Activated CD4-positive, alpha-beta T cell treated with anti-CD3 and anti-CD28 coated beads for 36 hours (primary cell): Measurements from ENCODE around the gene AOC3. TPM values are rescaled to one million over a fixed set of nuclear protein-coding genes. Genes with fewer than 3 reads are reported as not detected.
"Not testable (repeated sequence)": the region's sequence is repeated elsewhere in the genome, so short reads cannot be mapped to it uniquely, and the experiment has no call there.

Experiments
- ATAC-seq: fragments of 200-7000 bp; cut with Tn5 transposase; one replicate; pipeline ENCODE4 v1.10.0; 2021; ENCODE audit warnings: mild to moderate bottlenecking, moderate library complexity
- CTCF ChIA-PET: fragments of 350-600 bp; sonication (Branson Sonifier 250); formaldehyde crosslinking; loops from one replicate; lab custom pipeline; 2021; ENCODE audit warnings: antibody characterized with exemption; lab: Charles Lee
- POLR2A ChIA-PET: fragments of 350-600 bp; sonication (Branson Sonifier 250); formaldehyde crosslinking; loops from one replicate; lab custom pipeline; 2021; ENCODE audit warnings: antibody characterized with exemption, inconsistent platforms; lab: Charles Lee
- DNase-seq: peaks from one replicate; pipeline ENCODE4 v3.0.0-alpha.2; 2020
- H3K27ac Mint-ChIP-seq: one replicate; pipeline ENCODE4 v1.8.0; 2021; ENCODE audit warnings: mixed read lengths
- H3K27me3 Mint-ChIP-seq: one replicate; pipeline ENCODE4 v1.8.0; 2021; ENCODE audit warnings: mixed read lengths
- H3K36me3 Mint-ChIP-seq: one replicate; pipeline ENCODE4 v1.8.0; 2021; ENCODE audit warnings: low read depth, mixed read lengths
- H3K4me1 Mint-ChIP-seq: one replicate; pipeline ENCODE4 v1.8.0; 2021; ENCODE audit warnings: mixed read lengths
- H3K4me3 Mint-ChIP-seq: one replicate; pipeline ENCODE4 v1.8.0; 2021; ENCODE audit warnings: mild to moderate bottlenecking, moderate library complexity, mixed read lengths
- H3K9me3 Mint-ChIP-seq: one replicate; pipeline ENCODE4 v1.8.0; 2021; ENCODE audit warnings: low read depth, mixed read lengths
- intact Hi-C, 2 experiments: fragments of 100-400 bp; cut with DNase I in 1 of 2; cut with micrococcal nuclease in 1 of 2; formaldehyde crosslinking; loops; one replicate each; pipeline versions ENCODE4 v1.14.2 to v1.15.1; 2022 to 2024; cut with DNase I, micrococcal nuclease
- total RNA-seq, 2 experiments: library from RNA; stranded (reverse); gene quantifications; one replicate each; pipeline ENCODE4 v1.2.3, GENCODE V29; 2021

The AOC3 gene
- total RNA-seq, 2 experiments from 2014 or later: 1.2 to 2.0 TPM

DNA sequence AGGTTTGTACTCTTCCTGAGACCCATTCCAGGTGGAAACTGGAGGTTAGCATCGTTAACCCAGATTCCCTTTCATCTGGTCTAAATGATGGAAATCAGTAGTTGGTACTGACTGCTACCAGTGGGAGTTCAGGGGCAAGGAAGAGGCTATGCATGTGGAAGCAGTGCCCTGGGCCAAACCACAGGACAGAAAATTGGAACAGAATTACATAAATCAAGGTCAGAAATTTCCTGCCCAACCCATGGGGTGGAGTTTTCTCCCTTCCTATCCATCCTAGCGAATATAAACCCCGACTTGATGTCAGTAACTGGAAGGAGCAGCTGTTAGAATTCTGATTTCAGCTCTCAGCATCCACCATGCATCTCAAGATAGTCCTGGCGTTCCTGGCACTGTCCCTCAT lies 6.7 kb upstream of the AOC3 start, which contains the start of gene AOC2:
TSS of gene AOC2 (plus strand) at position 310 of the 400 bp plus-strand sequence. CDS start at position 357, 47 bp downstream.
- no peaks in the 10 kb centered on the region for H3K27me3 Mint-ChIP-seq
- peaks cover 19% of the 10 kb centered on the region for H3K4me1 Mint-ChIP-seq
- H3K4me3 Mint-ChIP-seq: no peak within 1 kb of the TSS
- ChIA-PET POLR2A (no interaction called here), CTCF (interaction anchor here (0.7 to 2.4 kb wide), 7 partner anchors 12 to 258 kb away, joined by 3 to 10 read pairs (median 5); partner anchors contain the start of genes BECN1, PSME3 and RPL27)
- no peak within 1 kb of the TSS for H3K27ac Mint-ChIP-seq
- no peak for DNase-seq
- no peaks in the 10 kb centered on the region for H3K9me3 Mint-ChIP-seq
- peaks cover 41% of the 10 kb centered on the region for H3K36me3 Mint-ChIP-seq
- no peak for ATAC-seq
- intact Hi-C loops: loop anchor here in 1 of 2 experiments (2.0 kb wide), 1 partner anchor 85 kb away; no protein-coding TSS in a partner anchor

- DNase-seq (no peak), ATAC-seq (no peak)
- Mint-ChIP-seq H3K4me3 (no peak overlapping the region), H3K36me3 (peaks cover 37% of the 10 kb centered on the region), H3K27ac (no peak overlapping the region), H3K27me3 (no peaks in the 10 kb centered on the region), H3K4me1 (peaks cover 19% of the 10 kb centered on the region), H3K9me3 (no peaks in the 10 kb centered on the region)
- ChIA-PET POLR2A (interaction anchor here (0.6 kb wide), 1 partner anchor 832 kb away, joined by 3 read pairs; no protein-coding TSS in a partner anchor), CTCF (interaction anchor here (0.9 to 1.5 kb wide), 4 partner anchors 12 to 153 kb away, joined by 3 to 5 read pairs (median 3); partner anchors contain the start of genes BECN1 and PSME3)
- intact Hi-C loops: loop anchor here in 1 of 2 experiments (1.0 to 2.0 kb wide), 2 partner anchors 12 to 84 kb away; partner anchors contain the start of gene PSME3
These were observed 6.0 kb upstream of the AOC3 start for GRCh38 chr17:42844761-42845555.

- intact Hi-C loops: loop anchor here in 1 of 2 experiments (1.0 to 2.0 kb wide), 2 partner anchors 12 to 83 kb away; partner anchors contain the start of gene PSME3
- Mint-ChIP-seq H3K4me1 (peaks cover 19% of the 10 kb centered on the region), H3K4me3 (no peak overlapping the region), H3K27ac (no peak overlapping the region), H3K36me3 (peaks cover 37% of the 10 kb centered on the region), H3K27me3 (no peaks in the 10 kb centered on the region), H3K9me3 (no peaks in the 10 kb centered on the region)
- ATAC-seq: no peak
- ChIA-PET CTCF (interaction anchor here (0.5 to 1.7 kb wide), 5 partner anchors 12 to 284 kb away, joined by 3 to 8 read pairs (median 3); partner anchors contain the start of genes BECN1, COASY and PSME3), POLR2A (interaction anchor here (0.6 kb wide), 2 partner anchors 93 to 832 kb away, joined by 3 to 7 read pairs; no protein-coding TSS in a partner anchor)
- DNase-seq: no peak
These were observed 5.5 kb upstream of the AOC3 start for GRCh38 chr17:42845556-42845917.

DNA sequence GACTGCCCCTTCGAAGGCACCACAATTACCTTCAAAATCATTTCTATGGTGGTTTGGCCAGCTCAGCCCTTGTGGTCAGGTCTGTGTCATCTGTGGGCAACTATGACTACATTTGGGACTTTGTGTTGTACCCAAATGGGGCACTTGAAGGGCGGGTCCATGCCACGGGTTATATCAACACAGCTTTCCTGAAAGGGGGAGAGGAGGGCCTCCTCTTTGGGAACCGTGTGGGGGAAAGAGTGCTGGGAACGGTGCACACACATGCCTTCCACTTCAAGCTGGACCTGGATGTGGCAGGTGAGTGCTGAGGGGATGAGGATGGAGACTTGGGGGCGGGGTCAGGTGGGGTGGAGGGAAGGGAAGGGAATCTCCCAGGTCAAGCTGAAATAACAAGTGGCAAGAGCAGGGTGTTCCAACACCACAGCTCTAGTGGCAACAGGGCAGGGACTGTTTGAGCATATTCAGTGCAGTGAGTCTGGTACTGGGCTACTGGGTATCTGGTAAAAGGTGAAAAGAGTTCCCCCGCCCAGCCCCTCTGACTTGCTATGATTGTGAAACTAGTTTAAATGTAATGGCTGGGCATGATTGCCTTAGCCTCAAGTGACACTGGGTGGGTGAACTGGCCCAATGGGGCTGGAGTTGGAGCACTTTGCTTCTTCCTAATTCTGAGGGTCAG lies 4.9 kb upstream of the AOC3 start:
- ChIA-PET POLR2A (interaction anchor here (0.6 kb wide), 2 partner anchors 10 to 92 kb away, joined by 3 to 7 read pairs; no protein-coding TSS in a partner anchor), CTCF (interaction anchor here (0.5 to 1.7 kb wide), 5 partner anchors 13 to 284 kb away, joined by 3 to 8 read pairs (median 3); partner anchors contain the start of genes BECN1, COASY and PSME3)
- no peaks in the 10 kb centered on the region for H3K9me3 Mint-ChIP-seq
- no peak overlapping the region for H3K4me3 Mint-ChIP-seq
- peak overlapping the region; percentile 71 for H3K27ac Mint-ChIP-seq
- DNase-seq (peak; percentile 78), ATAC-seq (peak; percentile 83)
- intact Hi-C loops: loop anchor here in 1 of 2 experiments (1.0 to 2.0 kb wide), 2 partner anchors 13 to 83 kb away; partner anchors contain the start of gene PSME3
- no peaks in the 10 kb centered on the region for H3K27me3 Mint-ChIP-seq
- peaks cover 19% of the 10 kb centered on the region for H3K4me1 Mint-ChIP-seq
- H3K36me3 Mint-ChIP-seq: peaks cover 35% of the 10 kb centered on the region

- Mint-ChIP-seq H3K27ac (no peak overlapping the region), H3K9me3 (no peaks in the 10 kb centered on the region), H3K4me1 (peaks cover 19% of the 10 kb centered on the region), H3K27me3 (no peaks in the 10 kb centered on the region), H3K36me3 (peaks cover 32% of the 10 kb centered on the region), H3K4me3 (no peak overlapping the region)
- intact Hi-C loops: no loop called here
- no peak for ATAC-seq
- no peak for DNase-seq
- POLR2A ChIA-PET: interaction anchor here (0.6 to 1.2 kb wide), 3 partner anchors 9 to 274 kb away, joined by 3 to 13 read pairs (median 6); no protein-coding TSS in a partner anchor
- CTCF ChIA-PET: interaction anchor here (1.3 to 1.7 kb wide), 2 partner anchors 22 to 27 kb away, joined by 3 to 8 read pairs; partner anchors contain the start of gene BECN1
These were observed 4.3 kb upstream of the AOC3 start for GRCh38 chr17:42846594-42847280.

DNA sequence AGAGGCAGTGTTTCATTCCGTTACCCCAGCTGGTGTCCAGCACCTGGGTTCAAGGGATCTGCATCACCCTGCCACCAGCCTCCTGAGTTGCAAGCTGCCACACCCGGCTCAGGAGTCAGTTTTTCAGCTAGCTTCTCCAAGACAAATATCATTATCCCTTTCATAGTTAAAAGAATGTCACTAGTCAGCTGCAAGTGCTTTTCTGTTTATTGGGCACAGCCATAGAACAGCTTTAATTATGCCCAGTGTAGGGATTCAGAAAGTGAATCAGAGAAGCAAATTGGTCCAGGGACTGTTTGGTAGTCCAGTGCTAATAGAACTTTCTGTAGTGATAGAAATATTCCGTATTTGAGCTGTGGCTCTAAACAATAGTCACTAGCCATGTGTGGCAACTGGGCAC lies 2.9 kb upstream of the AOC3 start:
- Mint-ChIP-seq H3K27me3 (no peaks in the 10 kb centered on the region), H3K4me1 (peaks cover 19% of the 10 kb centered on the region), H3K36me3 (peaks cover 20% of the 10 kb centered on the region), H3K9me3 (no peaks in the 10 kb centered on the region), H3K27ac (no peak overlapping the region), H3K4me3 (no peak overlapping the region)
- ATAC-seq (no peak), DNase-seq (no peak)
- intact Hi-C loops: no loop called here
- POLR2A ChIA-PET: no interaction called here
- CTCF ChIA-PET: interaction anchor here (1.2 to 1.3 kb wide), 2 partner anchors 9 to 71 kb away, joined by 3 to 4 read pairs; no protein-coding TSS in a partner anchor

GRCh38 chr17:42849031-42849430 lies 2.0 kb upstream of the AOC3 start:
- Mint-ChIP-seq H3K9me3 (no peaks in the 10 kb centered on the region), H3K36me3 (peaks cover 10% of the 10 kb centered on the region), H3K27ac (no peak overlapping the region), H3K4me3 (no peak overlapping the region), H3K27me3 (no peaks in the 10 kb centered on the region), H3K4me1 (peaks cover 19% of the 10 kb centered on the region)
- ChIA-PET CTCF (interaction anchor here (1.2 kb wide), 1 partner anchor 70 kb away, joined by 3 read pairs; no protein-coding TSS in a partner anchor), POLR2A (no interaction called here)
- intact Hi-C loops: no loop called here
- DNase-seq (no peak), ATAC-seq (no peak)

DNA sequence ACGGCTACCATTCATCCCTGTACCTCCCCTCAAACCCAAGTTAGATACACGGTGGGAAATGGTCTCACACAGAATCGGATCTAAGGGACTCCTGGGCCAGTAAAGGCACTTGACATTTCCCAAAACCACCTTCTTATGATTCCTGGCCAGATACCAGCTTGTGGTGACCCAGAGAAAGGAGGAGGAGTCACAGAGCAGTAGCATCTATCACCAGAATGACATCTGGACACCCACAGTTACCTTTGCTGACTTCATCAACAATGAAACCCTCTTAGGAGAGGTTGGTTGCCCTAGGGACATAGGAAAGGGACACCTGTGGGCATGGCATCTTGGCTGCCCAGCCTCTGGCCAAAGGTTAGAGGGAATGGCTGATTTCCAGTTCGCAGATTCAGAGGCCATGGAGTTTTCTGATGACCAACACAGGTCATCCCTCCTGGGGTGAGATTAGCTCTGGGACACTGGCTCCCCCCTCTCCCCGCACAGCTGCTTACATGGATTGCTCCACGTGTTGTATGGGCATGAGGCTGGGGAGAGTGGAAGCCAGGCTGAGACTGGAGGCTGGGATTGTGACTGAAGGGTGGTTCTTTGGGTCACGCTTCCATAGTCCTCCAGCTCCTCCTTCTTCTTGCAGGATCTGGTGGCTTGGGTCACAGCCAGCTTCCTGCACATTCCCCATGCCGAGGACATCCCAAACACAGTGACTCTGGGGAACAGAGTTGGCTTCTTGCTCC lies 1.4 kb upstream of the AOC3 start:
- ChIA-PET CTCF (no interaction called here), POLR2A (no interaction called here)
- Mint-ChIP-seq H3K36me3 (peaks cover 5% of the 10 kb centered on the region), H3K27ac (no peak overlapping the region), H3K4me3 (no peak overlapping the region), H3K27me3 (no peaks in the 10 kb centered on the region), H3K9me3 (no peaks in the 10 kb centered on the region), H3K4me1 (peaks cover 19% of the 10 kb centered on the region)
- DNase-seq: no peak
- intact Hi-C loops: no loop called here
- no peak for ATAC-seq

GRCh38 chr17:42851371-42852240 lies 607 bp downstream of the AOC3 start:
- H3K27ac Mint-ChIP-seq, intact Hi-C loops, H3K9me3 Mint-ChIP-seq, POLR2A ChIA-PET, ATAC-seq, H3K36me3 Mint-ChIP-seq, H3K27me3 Mint-ChIP-seq, H3K4me3 Mint-ChIP-seq, DNase-seq, H3K4me1 Mint-ChIP-seq, CTCF ChIA-PET: not testable (repeated sequence)
